Left hindlimb (tissue), 1 donor: ENCODE results near the gene PDGFA.

Experiments used
- DNase-seq: peaks from one replicate; pipeline ENCODE4 v3.0.0-alpha.2; 2018

PDGFA gene

DNA sequence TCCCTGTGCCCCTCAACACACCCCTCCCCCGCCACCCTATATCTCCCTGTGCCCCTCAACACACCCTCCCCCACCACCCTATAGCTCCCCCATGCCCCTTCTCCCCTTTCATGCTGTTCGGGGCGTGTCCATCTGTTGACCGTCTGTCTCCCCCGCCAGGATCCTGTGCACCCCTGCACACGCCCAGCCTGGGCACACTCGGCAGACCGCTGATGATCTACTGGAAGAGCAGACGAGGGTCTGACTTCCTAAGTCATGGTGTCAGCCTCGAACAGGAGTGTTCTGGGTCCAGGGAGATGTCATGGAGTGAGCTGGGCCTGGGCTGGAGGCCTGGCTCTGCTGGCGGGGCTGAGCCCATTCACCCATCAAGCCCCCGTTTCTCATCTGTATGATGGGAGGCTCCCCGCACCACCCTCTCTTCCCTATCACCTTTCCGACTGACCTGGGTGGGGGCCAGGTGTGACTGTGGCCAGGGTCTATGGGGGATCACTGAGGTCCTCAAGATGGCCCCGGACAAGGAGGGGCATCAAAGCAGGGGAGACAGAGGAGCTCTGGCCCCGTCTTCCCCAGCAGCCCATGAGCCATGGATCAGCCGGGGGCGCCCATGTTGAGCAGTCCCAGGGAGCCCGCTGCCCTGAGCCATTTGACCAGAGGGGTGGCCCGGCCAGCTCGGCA is 48.3 kb downstream of the PDGFA start:
- DNase-seq: no peak

- peak; percentile 18 for DNase-seq
Measured at GRCh38 chr7:469563-469961, 50.1 kb downstream of the PDGFA start.

DNA sequence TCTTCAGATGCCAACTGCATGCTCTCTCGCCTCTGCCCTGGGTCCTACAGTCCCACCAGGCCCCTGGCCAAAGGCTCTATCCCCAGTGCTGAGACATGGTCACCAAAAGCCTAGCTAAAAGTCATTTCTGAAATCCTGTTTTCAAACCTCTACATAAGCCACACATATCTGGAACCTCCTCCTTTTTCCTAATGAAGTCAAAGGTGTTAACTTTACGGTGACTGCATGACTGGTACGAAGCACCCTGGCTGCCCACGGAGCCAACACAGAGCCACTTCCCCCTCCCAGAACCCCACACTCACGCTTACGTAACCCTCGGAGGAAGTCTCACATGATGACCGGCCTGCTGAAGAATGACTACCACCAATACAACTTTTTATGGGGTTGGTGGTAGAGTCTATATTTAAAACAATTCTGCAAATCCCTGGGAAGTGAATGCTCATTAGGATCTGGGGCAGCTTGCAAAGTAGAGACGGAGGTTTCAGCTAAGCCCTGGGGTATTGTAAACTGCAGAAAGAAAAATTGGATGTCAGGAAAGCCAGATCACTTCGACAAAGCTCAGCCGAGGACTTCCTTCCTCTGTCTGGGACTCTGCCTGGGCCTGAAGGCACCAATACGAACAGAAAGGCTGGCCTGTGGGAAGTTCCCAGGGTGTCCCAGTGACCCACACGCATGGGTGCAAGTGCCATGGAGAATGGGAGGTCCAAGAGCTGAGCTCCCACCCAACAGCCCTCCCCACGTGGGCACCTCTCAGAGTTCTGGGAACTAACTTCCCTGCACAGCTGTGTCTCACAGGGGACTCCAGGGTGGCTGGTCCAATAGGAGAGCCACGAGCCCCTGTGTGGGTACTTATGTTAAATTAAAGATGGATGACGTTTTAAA is 50.7 kb downstream of the PDGFA start:
- peak; percentile 28 for DNase-seq

GRCh38 chr7:467856-468545 is 51.6 kb downstream of the PDGFA start:
- DNase-seq: peak; percentile 4

GRCh38 chr7:467393-467828 is 52.2 kb downstream of the PDGFA start:
- DNase-seq: peak; percentile 15

GRCh38 chr7:466465-467191 is 53.0 kb downstream of the PDGFA start:
- DNase-seq: peak; percentile 12

- DNase-seq: peak; percentile 19
Measured at GRCh38 chr7:465710-466400, 53.8 kb downstream of the PDGFA start.

DNA sequence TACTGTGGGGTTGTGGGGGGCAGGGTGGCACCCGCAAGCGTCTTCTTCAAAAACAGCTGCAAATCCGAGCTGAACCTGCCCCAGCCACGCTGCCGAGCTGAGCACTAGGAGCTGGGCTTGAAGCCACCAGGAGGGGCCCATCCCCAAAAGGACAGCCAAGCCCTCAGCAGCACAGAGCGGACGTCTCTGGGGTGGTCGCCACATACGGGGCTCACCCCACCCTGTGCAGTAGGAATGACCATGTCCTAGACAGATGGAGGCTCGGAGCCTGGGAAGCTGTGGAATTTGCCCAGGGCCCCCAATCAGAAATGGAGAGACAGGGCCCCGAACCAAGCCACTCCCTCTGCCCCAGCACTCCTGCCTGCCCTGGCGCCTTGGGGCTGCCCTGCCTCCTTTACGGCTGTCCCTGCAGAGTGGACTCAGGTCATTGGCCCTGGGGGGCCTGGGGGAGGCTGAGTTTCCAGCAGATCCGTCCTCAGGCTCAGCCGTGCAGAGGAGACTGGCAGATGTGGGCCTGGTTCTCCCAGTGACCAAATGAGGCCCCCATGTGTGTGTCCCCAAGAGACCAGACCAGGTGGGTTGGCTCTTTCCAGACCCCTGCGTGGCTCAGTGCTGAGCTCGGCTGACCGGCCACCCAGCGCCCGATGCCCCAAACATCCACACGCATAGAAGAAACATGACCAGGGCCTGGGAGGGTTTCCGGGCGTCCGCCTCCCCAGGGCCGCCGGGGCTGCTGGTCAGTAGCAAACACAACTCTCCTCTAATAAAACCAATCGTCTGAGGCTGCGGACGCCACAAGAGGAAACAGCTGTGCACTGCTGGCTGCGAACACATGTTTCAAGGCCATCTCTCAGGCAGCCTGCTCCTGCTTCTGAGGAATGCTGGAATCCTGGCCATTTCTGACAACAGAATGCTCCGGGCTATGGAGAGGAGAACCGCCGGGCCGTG is 54.9 kb downstream of the PDGFA start:
- DNase-seq: peak; percentile 87

- no peak for DNase-seq
Measured at GRCh38 chr7:463817-464453, 55.7 kb downstream of the PDGFA start.

DNA sequence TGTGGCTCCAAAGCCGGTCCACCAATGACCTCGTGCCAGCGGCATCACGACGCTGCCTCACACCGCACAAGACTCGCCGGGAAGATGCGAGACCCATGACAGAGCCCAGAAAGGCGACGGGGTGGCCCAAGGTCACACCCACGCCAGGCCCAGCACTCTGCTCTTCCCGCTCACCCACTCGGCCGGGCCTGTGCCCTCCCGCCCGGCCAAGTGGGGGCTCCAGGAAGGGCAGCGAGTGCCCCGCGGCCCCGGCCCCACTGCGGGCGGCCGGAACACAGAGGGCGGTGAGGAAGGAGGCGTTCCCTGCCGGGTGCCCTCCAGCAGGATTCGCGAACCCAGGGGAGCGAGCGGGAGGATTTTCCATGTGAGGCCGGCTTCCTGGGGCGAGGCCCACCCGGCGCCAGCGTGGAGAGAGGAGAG is 56.3 kb downstream of the PDGFA start:
- DNase-seq: no peak

GRCh38 chr7:462173-463103 is 57.2 kb downstream of the PDGFA start:
- no peak for DNase-seq

GRCh38 chr7:461453-462172 is 58.0 kb downstream of the PDGFA start:
- peak; percentile 69 for DNase-seq

DNA sequence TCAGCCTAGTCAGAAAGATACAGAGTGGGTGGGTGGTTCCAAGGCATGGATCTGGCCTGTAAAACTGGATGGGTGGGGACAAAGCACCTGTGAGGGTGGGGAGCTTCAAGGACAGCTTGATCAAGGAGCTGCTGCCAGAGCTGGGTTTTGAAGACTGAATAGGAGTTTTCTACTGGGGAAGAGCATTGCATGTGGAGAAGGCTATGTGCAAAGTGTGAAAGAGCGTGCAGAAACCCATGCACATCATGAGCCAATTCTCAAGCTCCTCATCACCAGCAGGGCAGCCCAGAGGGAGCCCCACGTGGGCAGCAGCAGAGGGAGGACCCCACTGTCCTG is 58.6 kb downstream of the PDGFA start:
- DNase-seq: no peak

DNA sequence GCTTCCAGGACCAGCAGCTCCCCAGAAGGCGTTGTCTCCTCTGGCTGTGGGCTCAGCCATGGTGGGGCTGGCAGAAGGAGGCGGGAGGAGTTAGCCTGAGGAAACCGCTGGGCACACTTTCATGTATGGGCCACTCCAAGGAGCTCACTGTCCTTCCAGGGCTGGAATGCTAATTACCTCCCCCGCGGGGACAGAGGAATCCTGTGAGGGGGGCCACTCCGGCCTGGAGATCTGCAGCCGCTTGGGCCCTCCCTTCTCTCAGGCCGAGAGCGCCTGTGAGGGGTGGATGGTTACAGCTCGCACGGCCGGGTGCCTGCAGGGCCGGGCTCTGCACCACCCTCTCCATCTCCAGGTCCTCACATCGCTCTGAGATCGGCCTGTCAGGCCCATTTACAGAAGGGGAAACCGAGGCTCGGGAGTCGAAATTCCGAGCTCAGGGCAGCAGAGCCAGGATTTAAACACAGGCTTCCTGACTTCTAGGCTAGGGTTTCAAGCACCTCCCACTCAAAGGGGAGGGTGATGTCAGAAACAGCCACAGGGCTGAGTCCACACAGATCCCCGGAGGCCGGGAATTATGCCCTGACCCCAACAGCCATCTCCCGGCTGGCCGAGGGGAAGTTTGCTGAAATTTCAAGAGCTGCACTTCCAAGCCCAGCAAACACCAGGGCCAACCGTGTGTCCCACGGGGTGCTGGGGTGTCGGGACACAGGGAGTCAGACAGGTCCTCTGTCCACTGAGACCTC is 59.1 kb downstream of the PDGFA start:
- DNase-seq: peak; percentile 71

GRCh38 chr7:459584-460373 is 59.9 kb downstream of the PDGFA start:
- no peak for DNase-seq

DNA sequence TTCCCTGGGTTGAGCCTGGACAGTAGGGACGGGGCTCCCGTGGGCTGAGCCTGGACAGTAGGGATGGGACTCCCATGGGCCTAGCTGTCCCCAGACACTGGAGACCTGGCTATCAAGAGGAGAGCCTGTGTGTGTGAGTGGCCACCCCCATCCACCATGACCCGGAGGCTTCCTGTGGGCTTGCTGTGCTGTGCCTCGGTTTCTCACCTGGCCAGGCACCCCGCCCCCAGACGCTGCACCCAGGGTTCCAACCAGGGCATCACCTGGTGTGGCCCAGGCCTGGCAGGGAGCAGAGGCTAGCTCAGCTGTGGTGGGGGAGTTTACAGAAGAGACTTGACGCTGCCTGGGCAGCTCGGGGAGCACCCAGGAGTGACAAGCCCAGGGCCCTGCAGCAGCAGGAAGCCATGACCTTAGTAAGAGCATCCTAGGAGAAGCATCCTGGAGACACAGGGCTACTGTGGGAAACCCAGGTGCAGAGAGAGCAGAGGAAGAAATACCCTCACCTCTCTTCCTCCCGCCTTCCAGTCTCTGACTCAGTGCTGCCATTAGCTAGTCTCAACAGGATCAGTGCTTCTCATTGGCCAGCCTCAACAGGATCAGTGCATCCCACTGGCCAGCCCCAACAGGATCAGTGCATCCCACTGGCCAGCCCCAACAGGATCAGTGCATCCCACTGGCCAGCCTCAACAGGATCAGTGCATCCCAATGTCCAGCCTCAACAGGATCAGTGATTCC is 61.0 kb downstream of the PDGFA start:
- DNase-seq: no peak
